Epithelial cell of proximal tubule (primary cell): Measurements from ENCODE around the gene EEA1. TPM values are rescaled to one million over a fixed set of nuclear protein-coding genes. Genes with fewer than 3 reads are reported as not detected.
A peak's percentile ranks its signal among the peaks of the same experiment; 100 is the strongest.

Source experiments
- DNase-seq: peaks from one replicate; pipeline ENCODE4 v3.0.0-alpha.2; 2011; ENCODE audit warnings: low read depth
- H3K4me3 ChIP-seq: 2 replicates; pipeline ENCODE4 v1.5.1; 2011; ENCODE audit warnings: low read depth, mild to moderate bottlenecking, low read length
- total RNA-seq: library from RNA; depleted of rRNA; stranded (reverse); fragments of >200 nt; gene quantifications from 2 replicates; pipeline ENCODE4 v1.2.3, GENCODE V29; 2015
- TF ChIP-seq, protein P1 (sequence below): conservative IDR thresholded peaks from 2 replicates; pipeline ENCODE4 v1.5.1; 2012; ENCODE audit warnings: low read depth, mild to moderate bottlenecking, low read length

EEA1 gene
- total RNA-seq, 1 donor from 2014 or later = 6.6 TPM

DNA sequence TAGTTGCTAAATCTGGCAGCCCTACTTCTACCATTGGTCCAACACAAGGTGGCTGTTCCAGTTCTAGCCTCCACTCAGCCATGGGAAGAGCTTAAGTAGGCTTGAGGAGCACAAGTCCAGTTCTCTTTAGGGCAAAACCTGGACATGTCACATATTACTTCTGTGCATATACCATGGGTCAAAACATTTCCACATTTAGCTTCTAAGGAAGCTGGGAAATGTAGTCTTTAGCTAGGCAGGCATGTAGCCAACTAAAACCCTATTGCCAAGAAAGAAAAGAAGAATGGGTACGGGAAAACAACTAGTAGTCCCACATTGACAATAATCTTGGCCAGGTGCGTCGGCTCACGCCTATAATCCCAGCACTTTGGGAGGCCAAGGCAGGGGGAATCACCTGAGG lies 20.9 kb upstream of the EEA1 start:
- DNase-seq = no peak
- TF ChIP-seq, protein P1, sequence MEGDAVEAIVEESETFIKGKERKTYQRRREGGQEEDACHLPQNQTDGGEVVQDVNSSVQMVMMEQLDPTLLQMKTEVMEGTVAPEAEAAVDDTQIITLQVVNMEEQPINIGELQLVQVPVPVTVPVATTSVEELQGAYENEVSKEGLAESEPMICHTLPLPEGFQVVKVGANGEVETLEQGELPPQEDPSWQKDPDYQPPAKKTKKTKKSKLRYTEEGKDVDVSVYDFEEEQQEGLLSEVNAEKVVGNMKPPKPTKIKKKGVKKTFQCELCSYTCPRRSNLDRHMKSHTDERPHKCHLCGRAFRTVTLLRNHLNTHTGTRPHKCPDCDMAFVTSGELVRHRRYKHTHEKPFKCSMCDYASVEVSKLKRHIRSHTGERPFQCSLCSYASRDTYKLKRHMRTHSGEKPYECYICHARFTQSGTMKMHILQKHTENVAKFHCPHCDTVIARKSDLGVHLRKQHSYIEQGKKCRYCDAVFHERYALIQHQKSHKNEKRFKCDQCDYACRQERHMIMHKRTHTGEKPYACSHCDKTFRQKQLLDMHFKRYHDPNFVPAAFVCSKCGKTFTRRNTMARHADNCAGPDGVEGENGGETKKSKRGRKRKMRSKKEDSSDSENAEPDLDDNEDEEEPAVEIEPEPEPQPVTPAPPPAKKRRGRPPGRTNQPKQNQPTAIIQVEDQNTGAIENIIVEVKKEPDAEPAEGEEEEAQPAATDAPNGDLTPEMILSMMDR = no peak
- no peak overlapping the region for H3K4me3 ChIP-seq

DNA sequence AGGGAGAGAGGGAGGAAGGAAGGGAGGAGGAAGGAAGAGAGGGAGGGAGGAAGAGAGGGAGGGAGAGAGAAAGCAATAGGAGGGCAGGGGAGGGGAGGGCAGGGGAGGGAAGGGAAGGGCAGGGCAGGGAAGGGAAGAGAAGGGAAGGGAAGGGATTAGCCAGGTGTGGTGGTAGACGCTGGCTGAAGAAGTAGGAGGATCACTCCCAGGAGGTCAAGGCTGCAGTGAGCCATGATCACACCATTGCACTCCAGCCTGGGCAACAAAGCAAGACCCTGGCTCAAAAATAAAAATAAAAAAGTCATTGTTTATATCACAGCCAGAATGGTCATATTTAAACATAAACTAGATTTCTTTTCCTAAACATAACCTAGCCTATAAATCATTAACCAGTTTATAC lies 20.4 kb upstream of the EEA1 start:
- TF ChIP-seq, protein P1 = no peak

DNA sequence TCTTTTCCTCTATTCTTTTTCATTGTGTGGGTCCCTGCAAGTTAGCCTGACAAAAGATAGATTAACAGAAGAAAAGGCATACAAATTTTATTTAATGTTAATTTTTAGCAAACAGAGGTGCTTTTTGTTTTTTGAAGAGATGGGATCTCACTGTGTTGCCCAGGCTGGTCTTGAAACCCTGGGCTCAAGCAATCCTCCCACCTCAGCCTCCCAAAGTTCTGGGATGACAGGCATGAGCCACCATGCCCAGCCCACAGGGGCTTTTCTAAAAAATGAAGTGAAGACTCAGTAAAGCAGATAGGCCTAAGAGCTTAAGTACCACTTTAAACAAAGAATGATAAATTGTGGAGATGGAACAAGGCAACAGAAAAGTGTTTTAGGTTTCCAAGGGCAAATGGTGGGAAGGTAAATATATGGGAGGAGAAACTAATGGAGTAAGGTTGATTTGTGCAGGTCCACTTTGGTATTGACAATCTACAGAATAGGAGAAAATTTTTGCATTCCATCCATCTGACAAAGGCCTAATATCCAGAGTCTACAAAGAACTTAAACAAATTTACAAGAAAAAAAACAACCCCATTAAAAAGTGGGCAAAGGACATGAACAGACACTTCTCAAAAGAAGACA lies 18.6 kb upstream of the EEA1 start:
- H3K4me3 ChIP-seq = no peak overlapping the region
- no peak for DNase-seq
- TF ChIP-seq, protein P1 = no peak

More for the DNA sequence above, 20.4 kb upstream of the EEA1 start:
- no peak overlapping the region for H3K4me3 ChIP-seq
- no peak for DNase-seq

DNA sequence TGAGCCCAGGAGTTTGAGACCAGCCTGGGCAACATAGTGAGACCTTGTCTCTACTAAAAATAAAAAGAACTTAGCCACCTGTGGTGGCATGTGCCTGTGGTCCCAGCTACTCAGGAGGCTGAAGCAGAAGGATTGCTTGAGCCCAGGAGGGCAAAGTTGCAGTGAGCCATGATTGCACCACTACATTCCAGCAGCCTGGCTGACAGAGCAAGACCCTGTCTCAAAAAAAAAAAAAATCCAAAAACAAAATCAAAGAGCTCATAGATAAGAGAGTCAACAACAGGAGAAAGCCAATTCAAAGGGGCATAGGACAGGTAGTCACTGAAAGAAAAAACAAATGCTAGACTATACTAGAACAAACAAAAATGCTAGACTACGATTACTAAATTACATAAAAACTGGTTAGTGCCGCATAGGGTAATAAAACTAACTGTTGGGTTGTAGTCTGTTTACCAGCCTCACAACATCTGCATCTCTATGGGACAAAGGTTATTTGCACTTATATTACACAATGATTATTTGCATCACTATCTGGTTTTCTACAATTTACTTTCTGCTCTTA lies 16.6 kb upstream of the EEA1 start:
- DNase-seq = no peak
- H3K4me3 ChIP-seq = no peak overlapping the region
- TF ChIP-seq, protein P1 = no peak

DNA sequence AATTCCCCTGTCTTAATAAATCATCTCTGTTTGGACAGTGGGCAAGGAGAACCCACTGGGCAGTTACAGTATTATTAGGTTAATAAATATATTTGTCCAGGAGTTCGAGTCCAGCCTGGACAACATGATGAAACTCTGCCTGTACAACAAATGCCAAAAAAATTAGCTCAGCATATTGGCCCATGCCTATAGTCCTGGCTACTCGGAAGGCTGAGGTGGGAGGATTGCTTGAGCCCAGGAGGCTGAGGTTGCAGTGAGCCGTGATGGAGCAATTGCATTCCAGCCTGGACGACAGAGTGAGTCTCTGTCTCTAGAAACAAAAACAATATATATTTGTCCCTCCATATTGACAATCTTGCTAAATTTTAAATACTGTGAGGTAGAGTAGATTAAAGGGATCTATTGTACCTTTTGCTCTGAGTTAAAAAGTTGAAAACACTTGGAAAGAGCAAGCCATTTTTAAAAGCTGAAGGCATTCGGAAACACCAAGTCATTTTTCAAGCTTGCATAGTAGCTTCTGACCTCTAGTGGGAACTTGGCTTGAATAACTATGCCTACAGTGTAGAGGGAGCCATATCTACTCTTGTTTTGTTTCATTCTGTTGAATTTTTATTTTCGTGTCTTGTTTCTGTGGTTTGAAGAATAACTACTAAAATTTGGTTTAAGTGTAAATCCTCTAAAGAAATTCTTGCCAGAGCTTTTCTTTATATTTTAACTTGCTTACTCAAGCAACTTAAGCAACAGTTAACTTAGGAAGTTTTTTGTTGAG lies 14.6 kb upstream of the EEA1 start:
- H3K4me3 ChIP-seq = no peak overlapping the region
- TF ChIP-seq, protein P1 = peak; percentile 41
- DNase-seq = no peak

DNA sequence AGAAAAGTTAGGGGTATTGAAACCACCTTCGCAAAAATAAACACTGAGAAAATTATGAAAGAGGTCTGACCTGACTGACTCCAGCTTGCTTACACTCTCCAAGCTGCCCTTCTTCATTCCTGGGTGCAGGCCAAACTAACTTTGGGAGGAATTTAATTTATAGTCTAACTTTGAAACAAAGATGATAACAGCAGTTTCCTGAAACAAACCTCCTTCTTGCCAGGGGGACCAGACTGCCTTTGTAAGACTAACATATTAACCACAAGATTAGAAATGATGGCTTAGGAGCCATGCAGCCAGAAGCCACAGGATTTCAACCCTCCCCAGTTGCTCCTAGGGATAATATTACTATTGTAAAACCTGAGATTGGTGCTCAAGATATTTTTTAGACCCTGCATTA lies 13.8 kb upstream of the EEA1 start:
- TF ChIP-seq, protein P1 = no peak
- no peak for DNase-seq
- H3K4me3 ChIP-seq = no peak overlapping the region
